ENCODE data around the gene RNF8. TPM values are rescaled to one million over a fixed set of nuclear protein-coding genes. Genes with fewer than 3 reads are reported as not detected.

The RNF8 gene
- total RNA-seq, 3 donors from 2014 or later (not counting 1 experiment from before 2014, with no cell fraction given), result 11.4 to 18.2 (median 14.0) TPM

DNA sequence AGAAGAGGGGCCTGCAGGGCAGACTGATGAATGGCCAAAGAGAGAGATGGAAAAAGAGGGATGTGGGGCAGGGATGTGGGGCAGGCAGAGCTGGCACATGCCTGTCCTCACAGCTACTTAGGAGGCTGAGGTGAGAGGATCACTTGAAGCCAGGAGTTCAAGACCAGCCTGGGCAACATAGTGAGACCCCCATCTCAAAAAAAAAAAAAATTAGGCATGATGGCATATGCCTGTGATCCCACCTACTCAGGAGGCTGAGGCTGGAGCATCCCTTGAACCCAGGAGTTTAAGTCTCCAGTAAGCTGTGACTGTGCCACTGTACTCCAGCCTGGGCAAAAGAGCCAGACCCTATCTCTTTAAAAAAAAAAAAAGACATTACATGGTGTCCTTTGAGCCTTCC lies 34.8 kb downstream of the RNF8 start:
- Mint-ChIP-seq H3K27me3 (ENCODE audit: low read depth in 2 of 2) (no peaks in the 10 kb centered on the region), H3K27ac (no peak overlapping the region), H3K4me3 (no peak overlapping the region), H3K9me3 (no peaks in the 10 kb centered on the region), H3K4me1 (no peaks in the 10 kb centered on the region), H3K36me3 (no peaks in the 10 kb centered on the region)
- ATAC-seq (no peak), DNase-seq (no peak)
- Histone ChIP-seq H3K4me3 (ENCODE audit: low read length) (no peak overlapping the region), H3K27me3 (ENCODE audit: control insufficient read depth, insufficient read depth, low read length) (no peaks in the 10 kb centered on the region), H3K36me3 (ENCODE audit: control insufficient read depth, insufficient read depth, low read length) (peaks cover 33% of the 10 kb centered on the region), H3K9me3 (ENCODE audit: control insufficient read depth, insufficient read depth, low read length) (no peaks in the 10 kb centered on the region), H3K27ac (ENCODE audit: low read length) (no peak overlapping the region), H3K4me1 (ENCODE audit: control insufficient read depth, insufficient read depth, low read length) (no peaks in the 10 kb centered on the region)
- TF ChIP-seq, protein P1, sequence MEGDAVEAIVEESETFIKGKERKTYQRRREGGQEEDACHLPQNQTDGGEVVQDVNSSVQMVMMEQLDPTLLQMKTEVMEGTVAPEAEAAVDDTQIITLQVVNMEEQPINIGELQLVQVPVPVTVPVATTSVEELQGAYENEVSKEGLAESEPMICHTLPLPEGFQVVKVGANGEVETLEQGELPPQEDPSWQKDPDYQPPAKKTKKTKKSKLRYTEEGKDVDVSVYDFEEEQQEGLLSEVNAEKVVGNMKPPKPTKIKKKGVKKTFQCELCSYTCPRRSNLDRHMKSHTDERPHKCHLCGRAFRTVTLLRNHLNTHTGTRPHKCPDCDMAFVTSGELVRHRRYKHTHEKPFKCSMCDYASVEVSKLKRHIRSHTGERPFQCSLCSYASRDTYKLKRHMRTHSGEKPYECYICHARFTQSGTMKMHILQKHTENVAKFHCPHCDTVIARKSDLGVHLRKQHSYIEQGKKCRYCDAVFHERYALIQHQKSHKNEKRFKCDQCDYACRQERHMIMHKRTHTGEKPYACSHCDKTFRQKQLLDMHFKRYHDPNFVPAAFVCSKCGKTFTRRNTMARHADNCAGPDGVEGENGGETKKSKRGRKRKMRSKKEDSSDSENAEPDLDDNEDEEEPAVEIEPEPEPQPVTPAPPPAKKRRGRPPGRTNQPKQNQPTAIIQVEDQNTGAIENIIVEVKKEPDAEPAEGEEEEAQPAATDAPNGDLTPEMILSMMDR (IDR thresholded peaks at IDR 0.05), result no peak
- intact Hi-C loops (cut with micrococcal nuclease), result no loop called here

DNA sequence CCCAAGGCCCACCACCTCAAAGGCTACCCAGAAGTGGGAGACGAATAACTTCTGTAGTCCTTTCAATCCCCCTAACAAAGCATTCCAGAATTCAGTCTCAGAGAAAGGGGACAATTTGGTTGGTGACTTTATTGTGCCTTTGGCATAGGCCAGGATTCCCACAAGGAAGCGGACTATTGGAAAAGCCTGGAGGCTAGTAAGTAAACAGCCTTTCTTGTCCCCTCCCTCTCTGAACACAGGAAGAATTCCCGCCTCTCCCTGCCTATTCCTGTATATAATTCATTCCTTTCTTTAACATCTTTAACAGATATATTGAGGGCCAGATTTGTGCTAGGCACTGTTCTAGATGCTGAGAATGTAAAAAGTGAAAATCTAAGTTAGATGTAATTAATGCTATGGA lies 36.1 kb downstream of the RNF8 start:
- no peak overlapping the region for H3K4me3 Mint-ChIP-seq
- H3K9me3 Mint-ChIP-seq, result no peaks in the 10 kb centered on the region
- H3K4me1 ChIP-seq (ENCODE audit: control insufficient read depth, insufficient read depth, low read length), result no peaks in the 10 kb centered on the region
- TF ChIP-seq, protein P1 (IDR thresholded peaks at IDR 0.05), result no peak
- no peaks in the 10 kb centered on the region for H3K27me3 Mint-ChIP-seq (ENCODE audit: low read depth in 2 of 2)
- no peaks in the 10 kb centered on the region for H3K9me3 ChIP-seq (ENCODE audit: control insufficient read depth, insufficient read depth, low read length)
- H3K36me3 Mint-ChIP-seq, result no peaks in the 10 kb centered on the region
- intact Hi-C loops (cut with micrococcal nuclease), result no loop called here
- ATAC-seq (no peak), DNase-seq (no peak)
- H3K27me3 ChIP-seq (ENCODE audit: control insufficient read depth, insufficient read depth, low read length), result no peaks in the 10 kb centered on the region
- H3K4me1 Mint-ChIP-seq, result no peaks in the 10 kb centered on the region
- H3K4me3 ChIP-seq (ENCODE audit: low read length), result no peak overlapping the region
- peaks cover 31% of the 10 kb centered on the region for H3K36me3 ChIP-seq (ENCODE audit: control insufficient read depth, insufficient read depth, low read length)
- no peak overlapping the region for H3K27ac ChIP-seq (ENCODE audit: low read length)
- WGBS (ENCODE audit: insufficient coverage), result 100% methylated on average over 2 of the region's 3 CpGs
- no peak overlapping the region for H3K27ac Mint-ChIP-seq

DNA sequence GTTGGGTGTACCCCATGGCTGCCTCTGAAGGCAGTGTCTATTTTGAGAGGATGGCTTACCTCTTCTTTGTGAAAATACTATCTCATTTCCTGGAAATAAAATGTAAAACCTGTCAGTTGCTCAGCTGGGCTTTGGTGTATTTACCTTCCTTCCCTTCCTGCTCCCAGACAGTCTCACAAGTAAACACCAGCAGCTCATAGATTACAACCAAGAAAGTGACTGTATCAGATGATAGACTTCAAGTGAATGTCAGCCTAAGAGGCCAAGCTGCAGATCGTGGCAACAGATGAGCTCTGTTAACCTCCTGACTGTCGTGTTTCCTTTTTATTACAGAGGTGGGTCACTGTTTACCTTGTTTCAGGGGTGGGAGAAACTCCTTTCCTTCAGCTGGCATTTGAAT lies 37.3 kb downstream of the RNF8 start:
- peaks cover 30% of the 10 kb centered on the region for H3K36me3 ChIP-seq (ENCODE audit: control insufficient read depth, insufficient read depth, low read length)
- no peaks in the 10 kb centered on the region for H3K36me3 Mint-ChIP-seq

DNA sequence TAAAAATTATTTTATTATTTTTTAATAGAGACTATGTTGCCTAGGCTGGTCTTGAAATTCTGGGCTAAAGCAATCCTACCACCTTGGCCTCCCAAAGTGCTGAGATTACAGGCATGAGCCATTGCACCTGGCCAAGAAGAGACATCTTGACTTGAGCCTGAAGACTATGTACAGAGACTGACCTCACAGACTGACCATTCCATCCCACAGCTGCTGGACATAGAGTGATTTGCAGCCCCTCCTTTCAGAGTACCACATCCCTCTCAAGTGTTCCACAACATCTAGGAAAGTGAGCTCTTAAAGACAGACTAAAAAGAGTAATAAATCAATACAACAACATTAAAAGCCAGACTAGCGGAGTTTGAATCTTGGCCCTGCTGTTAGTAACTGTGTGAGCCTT lies 39.0 kb downstream of the RNF8 start:
- Mint-ChIP-seq H3K9me3 (no peaks in the 10 kb centered on the region), H3K4me1 (peaks cover 2 to 3% of the 10 kb centered on the region in 2 donors), H3K27me3 (ENCODE audit: low read depth in 2 of 2) (no peaks in the 10 kb centered on the region), H3K27ac (no peak overlapping the region), H3K36me3 (no peaks in the 10 kb centered on the region), H3K4me3 (no peak overlapping the region)
- intact Hi-C loops (cut with micrococcal nuclease), result no loop called here
- TF ChIP-seq, protein P1 (IDR thresholded peaks at IDR 0.05), result no peak
- no peaks in the 10 kb centered on the region for H3K9me3 ChIP-seq (ENCODE audit: control insufficient read depth, insufficient read depth, low read length)
- H3K4me3 ChIP-seq (ENCODE audit: low read length), result no peak overlapping the region
- no peaks in the 10 kb centered on the region for H3K27me3 ChIP-seq (ENCODE audit: control insufficient read depth, insufficient read depth, low read length)
- peaks cover 24% of the 10 kb centered on the region for H3K36me3 ChIP-seq (ENCODE audit: control insufficient read depth, insufficient read depth, low read length)
- WGBS (ENCODE audit: insufficient coverage), result 100% methylated on average over 1 of the region's 1 CpG
- ATAC-seq, result no peak
- no peak for DNase-seq
- no peaks in the 10 kb centered on the region for H3K4me1 ChIP-seq (ENCODE audit: control insufficient read depth, insufficient read depth, low read length)
- no peak overlapping the region for H3K27ac ChIP-seq (ENCODE audit: low read length)

More for the DNA sequence above, 37.3 kb downstream of the RNF8 start:
- intact Hi-C loops (cut with micrococcal nuclease), result no loop called here
- Histone ChIP-seq H3K27me3 (ENCODE audit: control insufficient read depth, insufficient read depth, low read length) (no peaks in the 10 kb centered on the region), H3K4me1 (ENCODE audit: control insufficient read depth, insufficient read depth, low read length) (no peaks in the 10 kb centered on the region), H3K27ac (ENCODE audit: low read length) (no peak overlapping the region), H3K9me3 (ENCODE audit: control insufficient read depth, insufficient read depth, low read length) (no peaks in the 10 kb centered on the region), H3K4me3 (ENCODE audit: low read length) (no peak overlapping the region)
- no peak overlapping the region for H3K4me3 Mint-ChIP-seq
- H3K27ac Mint-ChIP-seq, result no peak overlapping the region
- H3K4me1 Mint-ChIP-seq, result no peaks in the 10 kb centered on the region
- H3K9me3 Mint-ChIP-seq, result no peaks in the 10 kb centered on the region
- no peak for ATAC-seq
- H3K27me3 Mint-ChIP-seq (ENCODE audit: low read depth in 2 of 2), result no peaks in the 10 kb centered on the region
- WGBS (ENCODE audit: insufficient coverage), result 93% methylated on average over 2 of the region's 2 CpGs
- TF ChIP-seq, protein P1 (IDR thresholded peaks at IDR 0.05), result no peak
- no peak for DNase-seq

All from natural killer cell (primary cell).